Upper lobe of left lung (tissue), 6 donors: Measurements from ENCODE around the gene RGS14. TPM values are rescaled to one million over a fixed set of nuclear protein-coding genes. Genes with fewer than 3 reads are reported as not detected.

Source experiments
- ATAC-seq, 2 donors: fragments of 200-7000 bp; cut with Tn5 transposase; one replicate each; pipeline ENCODE4 v1.9.1; 2022; ENCODE audit warnings: mild to moderate bottlenecking in 2 of 2, moderate library complexity in 2 of 2; ENCODE audit not compliant: low FRiP score in 2 of 2
- DNase-seq, 2 donors: peaks; one replicate each; pipeline ENCODE4 v3.0.0-alpha.2; 2019 to 2020
- H3K27ac ChIP-seq, 4 donors: fragments of 200-600 bp; sonication (generic); one replicate each; pipeline ENCODE4 v1.5.1; 2016 to 2019
- H3K27me3 ChIP-seq, 4 donors: fragments of 200-600 bp; sonication (generic); one replicate each; pipeline ENCODE4 v1.5.1; 2017 to 2019
- H3K36me3 ChIP-seq, 4 donors: fragments of 200-600 bp; sonication (generic); one replicate each; pipeline ENCODE4 v1.5.1; 2016 to 2019
- H3K4me1 ChIP-seq, 4 donors: fragments of 200-600 bp; sonication (generic); one replicate each; pipeline ENCODE4 v1.5.1; 2018 to 2019
- H3K4me3 ChIP-seq, 4 donors: fragments of 200-600 bp; sonication (generic); one replicate each; pipeline ENCODE4 v1.5.1; 2017 to 2019; ENCODE audit warnings: mild to moderate bottlenecking in 2 of 4, moderate library complexity in 1 of 4
- H3K9me3 ChIP-seq, 4 donors: fragments of 200-600 bp; sonication (generic); one replicate each; pipeline ENCODE4 v1.5.1; 2018 to 2019
- CTCF ChIP-seq, 6 experiments: fragments of 450-650 bp in 4 of 6; fragments of 200-600 bp in 2 of 6; sonication (generic) in 2 of 6; IDR thresholded peaks; one replicate each; pipeline ENCODE4 v1.5.1; 2016 to 2019; ENCODE audit warnings: antibody characterized with exemption in 6 of 6
- EP300 ChIP-seq, 4 donors: sonication (generic); formaldehyde crosslinking; IDR thresholded peaks; one replicate each; pipeline ENCODE4 v1.5.1; 2017; ENCODE audit warnings: antibody characterized with exemption in 4 of 4, control low read depth in 2 of 4
- POLR2A ChIP-seq, 4 donors: fragments of 450-650 bp; IDR thresholded peaks; one replicate each; pipeline ENCODE4 v1.5.1; 2016 to 2017; ENCODE audit warnings: antibody characterized with exemption in 4 of 4, mild to moderate bottlenecking in 2 of 4
- POLR2AphosphoS5 ChIP-seq, 2 donors: sonication (generic); formaldehyde crosslinking; IDR thresholded peaks; one replicate each; pipeline ENCODE4 v1.5.1; 2017; ENCODE audit warnings: antibody characterized with exemption in 2 of 2
- WGBS, 2 donors: methylation state at CpG; one replicate each; pipeline ENCODE4 v1.1.5; 2017 to 2018; 5-methylcytosine and 5-hydroxymethylcytosine counted together
- total RNA-seq, 6 donors: library from RNA; depleted of rRNA in 4 of 6; stranded (reverse); fragments of >200 nt in 4 of 6; gene quantifications; one replicate each; pipeline versions ENCODE4 v1.1.0 to v1.2.1, GENCODE V29; 2016 to 2021
- donor health status: DM: no; HTN: no; CAD: no; lungs with moderate emphysema.
- donor health status: DM: no; HTN: yes; CAD: no; lungs with severe emphysema.

RGS14 gene
- total RNA-seq, 6 donors from 2014 or later, result 11.9 to 39.1 (median 26.6) TPM

- peak; percentile 65 to 80 for ATAC-seq
- no peak for TF ChIP-seq POLR2AphosphoS5 (IDR thresholded peaks at IDR 0.05)
- Histone ChIP-seq H3K27ac (peak overlapping the region in 3 of 4 donors; percentile 43 to 59 (median 51)), H3K9me3 (no peaks in the 10 kb centered on the region), H3K4me1 (peaks cover 15 to 24% (median 22%) of the 10 kb centered on the region in 4 donors), H3K4me3 (no peak overlapping the region), H3K27me3 (no peaks in the 10 kb centered on the region), H3K36me3 (no peaks in the 10 kb centered on the region)
- 27 to 28% methylated on average over 20 to 21 of the region's 21 CpGs for WGBS, 2 donors
- DNase-seq, result peak in 1 of 2 donors; percentile 63
Measured at GRCh38 chr5:177389241-177390169, 31.8 kb downstream of the RGS14 start.

DNA sequence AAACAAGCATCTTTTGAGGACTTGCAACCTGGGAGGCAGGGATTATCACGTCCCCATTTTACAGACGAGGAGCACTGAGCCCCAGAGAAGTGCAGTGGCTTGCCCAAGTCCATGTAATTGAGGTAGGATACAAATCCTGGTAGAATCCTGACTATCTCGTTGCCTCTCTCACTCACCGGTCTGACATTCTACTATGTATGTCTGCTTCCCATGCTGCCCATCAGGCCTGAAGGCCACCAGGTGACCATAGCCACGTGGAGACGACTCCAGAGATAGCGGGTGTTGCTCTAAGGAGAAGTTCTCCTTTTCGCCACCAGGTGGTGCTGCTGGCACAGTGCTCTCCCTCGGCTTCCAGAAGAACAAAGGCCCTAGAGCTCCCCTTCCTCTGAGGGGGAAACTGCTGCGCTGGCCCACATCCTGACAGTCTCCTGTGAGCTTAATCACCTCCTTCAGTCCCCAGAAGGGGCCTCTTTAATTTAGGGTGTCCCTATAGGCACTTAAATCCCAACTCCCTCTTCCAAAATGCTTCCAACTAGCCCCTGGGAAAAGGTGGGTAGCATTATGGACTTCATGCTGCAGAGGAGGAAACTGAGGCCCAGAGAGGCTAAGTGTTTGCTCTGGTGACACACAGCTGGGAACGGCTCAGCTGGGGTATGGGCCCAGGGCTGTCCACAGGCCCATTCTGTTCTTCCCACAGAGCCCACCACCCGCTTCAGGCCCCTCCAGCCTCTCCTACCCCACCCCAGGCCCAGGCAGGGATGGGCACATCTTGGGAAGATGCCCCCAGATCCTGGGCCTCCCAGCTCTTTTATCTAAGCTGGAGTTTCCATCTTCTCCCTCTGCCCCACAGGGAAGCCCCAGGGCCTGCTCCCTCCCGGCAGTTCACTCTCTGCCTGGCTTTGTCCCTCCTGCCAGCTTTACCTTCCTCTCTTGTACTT, 32.9 kb downstream of the RGS14 start:
- ATAC-seq (peak; percentile 89 to 93), DNase-seq (peak in 1 of 2 donors; percentile 87)
- Histone ChIP-seq H3K27me3 (no peaks in the 10 kb centered on the region), H3K27ac (peak overlapping the region in 2 of 4 donors; percentile 43 to 59), H3K9me3 (no peaks in the 10 kb centered on the region), H3K4me3 (no peak overlapping the region), H3K36me3 (no peaks in the 10 kb centered on the region), H3K4me1 (peaks cover 15 to 24% (median 22%) of the 10 kb centered on the region in 4 donors)
- TF ChIP-seq POLR2A (IDR thresholded peaks at IDR 0.05) (no peak), CTCF (IDR thresholded peaks at IDR 0.05) (peak; percentile 94 to 98 (median 96)), POLR2AphosphoS5 (IDR thresholded peaks at IDR 0.05) (peak in 1 of 2 donors; percentile 22), EP300 (IDR thresholded peaks at IDR 0.05) (no peak)
- WGBS, 2 donors, result 24% methylated on average over 13 of the region's 13 CpGs

- ATAC-seq (no peak), DNase-seq (no peak)
- no peaks in the 10 kb centered on the region for H3K36me3 ChIP-seq
- H3K27me3 ChIP-seq, result no peaks in the 10 kb centered on the region
- H3K4me1 ChIP-seq, result peaks cover 15 to 24% (median 22%) of the 10 kb centered on the region in 4 donors
- 61 to 81% methylated on average over 5 of the region's 5 CpGs for WGBS, 2 donors
- H3K9me3 ChIP-seq, result no peaks in the 10 kb centered on the region
- no peak overlapping the region for H3K4me3 ChIP-seq
- TF ChIP-seq CTCF (IDR thresholded peaks at IDR 0.05) (no peak), EP300 (IDR thresholded peaks at IDR 0.05) (no peak), POLR2A (IDR thresholded peaks at IDR 0.05) (no peak), POLR2AphosphoS5 (IDR thresholded peaks at IDR 0.05) (no peak)
- H3K27ac ChIP-seq, result no peak overlapping the region
Measured at GRCh38 chr5:177392765-177393164, 35.0 kb downstream of the RGS14 start.

DNA sequence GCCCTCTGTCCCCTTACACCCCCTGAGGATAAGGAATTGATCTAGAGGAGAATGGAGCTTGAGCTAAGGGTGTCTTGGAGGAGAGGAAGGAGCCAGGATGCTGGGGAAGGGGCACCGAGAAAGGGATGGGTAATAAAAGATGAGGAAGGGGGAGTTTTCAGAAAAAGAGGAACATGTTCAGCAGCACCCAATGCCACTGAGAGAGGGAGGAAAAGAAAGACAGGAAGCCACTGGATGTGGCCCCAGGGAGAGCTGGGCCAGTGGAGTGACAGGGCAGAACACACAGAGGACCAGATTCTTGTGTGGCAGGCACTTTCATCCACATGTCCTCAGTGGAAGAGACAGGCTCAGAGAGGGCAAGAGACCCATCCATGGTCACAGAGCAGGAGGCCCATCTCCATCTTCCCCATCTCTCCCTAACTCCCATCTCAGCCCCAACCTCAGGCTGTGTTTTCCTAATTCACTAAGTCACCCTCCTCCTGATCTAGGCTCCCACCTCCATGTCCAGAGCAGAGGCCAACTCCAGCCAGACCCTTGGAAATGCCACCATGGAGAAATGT, 35.6 kb downstream of the RGS14 start:
- DNase-seq, result no peak
- no peak for ATAC-seq
- WGBS, 2 donors, result 60 to 82% methylated on average over 1 of the region's 1 CpG
- H3K36me3 ChIP-seq, result no peaks in the 10 kb centered on the region
- H3K27ac ChIP-seq, result no peak overlapping the region
- peaks cover 15 to 24% (median 22%) of the 10 kb centered on the region in 4 donors for H3K4me1 ChIP-seq
- no peak overlapping the region for H3K4me3 ChIP-seq
- H3K27me3 ChIP-seq, result no peaks in the 10 kb centered on the region
- TF ChIP-seq EP300 (IDR thresholded peaks at IDR 0.05) (no peak), POLR2AphosphoS5 (IDR thresholded peaks at IDR 0.05) (no peak), CTCF (IDR thresholded peaks at IDR 0.05) (no peak), POLR2A (IDR thresholded peaks at IDR 0.05) (no peak)
- no peaks in the 10 kb centered on the region for H3K9me3 ChIP-seq
